ENCODE data around the gene TNFAIP8L2.

- TF ChIP-seq, protein P1, sequence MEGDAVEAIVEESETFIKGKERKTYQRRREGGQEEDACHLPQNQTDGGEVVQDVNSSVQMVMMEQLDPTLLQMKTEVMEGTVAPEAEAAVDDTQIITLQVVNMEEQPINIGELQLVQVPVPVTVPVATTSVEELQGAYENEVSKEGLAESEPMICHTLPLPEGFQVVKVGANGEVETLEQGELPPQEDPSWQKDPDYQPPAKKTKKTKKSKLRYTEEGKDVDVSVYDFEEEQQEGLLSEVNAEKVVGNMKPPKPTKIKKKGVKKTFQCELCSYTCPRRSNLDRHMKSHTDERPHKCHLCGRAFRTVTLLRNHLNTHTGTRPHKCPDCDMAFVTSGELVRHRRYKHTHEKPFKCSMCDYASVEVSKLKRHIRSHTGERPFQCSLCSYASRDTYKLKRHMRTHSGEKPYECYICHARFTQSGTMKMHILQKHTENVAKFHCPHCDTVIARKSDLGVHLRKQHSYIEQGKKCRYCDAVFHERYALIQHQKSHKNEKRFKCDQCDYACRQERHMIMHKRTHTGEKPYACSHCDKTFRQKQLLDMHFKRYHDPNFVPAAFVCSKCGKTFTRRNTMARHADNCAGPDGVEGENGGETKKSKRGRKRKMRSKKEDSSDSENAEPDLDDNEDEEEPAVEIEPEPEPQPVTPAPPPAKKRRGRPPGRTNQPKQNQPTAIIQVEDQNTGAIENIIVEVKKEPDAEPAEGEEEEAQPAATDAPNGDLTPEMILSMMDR (IDR thresholded peaks at IDR 0.05) = no peak
- TF ChIP-seq EP300 (IDR thresholded peaks at IDR 0.05) = no peak
Observed at GRCh38 chr1:151176514-151177045, 20.1 kb downstream of the TNFAIP8L2 start.

All from sigmoid colon (tissue), 4 donors.